ENCODE data around the gene GAS2L2.

DNA sequence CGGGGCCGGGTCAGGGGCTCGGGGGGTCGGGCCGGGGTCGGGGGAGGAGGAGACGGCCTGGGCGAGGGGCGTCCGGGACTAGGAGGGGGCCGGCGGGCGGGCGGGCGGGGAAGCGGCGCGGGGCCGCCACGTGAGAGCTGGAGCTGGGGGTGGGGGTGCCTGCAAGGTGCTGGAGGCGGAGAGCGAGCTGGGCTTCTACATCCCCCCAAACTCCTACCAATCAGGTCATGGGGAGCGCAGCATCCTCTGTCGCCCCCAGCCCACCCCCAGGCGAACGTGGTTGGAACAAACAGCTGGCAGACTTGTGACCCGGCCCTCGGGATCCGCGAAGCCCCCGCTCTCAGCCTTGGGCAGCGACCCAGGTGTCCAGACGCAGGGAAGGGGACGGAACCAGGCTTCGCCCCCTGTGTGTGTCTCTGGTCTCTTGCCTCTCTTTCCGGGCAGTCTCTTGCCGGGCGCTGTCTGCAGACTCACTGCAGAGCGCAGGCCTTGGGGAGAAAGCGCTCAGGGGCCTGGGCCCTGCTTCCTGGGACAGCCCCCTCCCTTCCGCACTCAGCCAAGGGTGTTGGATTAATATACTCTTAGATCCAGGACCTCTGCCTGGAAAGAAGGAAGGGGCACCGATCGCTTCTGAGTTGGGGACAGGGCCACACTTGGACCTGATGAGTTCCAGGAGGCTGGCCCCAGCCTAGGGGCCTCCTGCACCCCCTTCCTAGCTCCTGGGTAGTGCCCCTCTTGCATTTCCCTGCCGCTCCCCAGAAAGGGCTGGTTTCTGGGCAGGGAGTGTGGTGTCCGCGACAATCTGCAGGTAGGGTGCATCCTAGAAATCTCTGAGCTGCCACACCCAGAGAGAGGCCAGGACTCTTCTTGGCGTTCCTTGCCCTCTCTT is 20.9 kb downstream of the GAS2L2 start:
- TF ChIP-seq, protein P1, sequence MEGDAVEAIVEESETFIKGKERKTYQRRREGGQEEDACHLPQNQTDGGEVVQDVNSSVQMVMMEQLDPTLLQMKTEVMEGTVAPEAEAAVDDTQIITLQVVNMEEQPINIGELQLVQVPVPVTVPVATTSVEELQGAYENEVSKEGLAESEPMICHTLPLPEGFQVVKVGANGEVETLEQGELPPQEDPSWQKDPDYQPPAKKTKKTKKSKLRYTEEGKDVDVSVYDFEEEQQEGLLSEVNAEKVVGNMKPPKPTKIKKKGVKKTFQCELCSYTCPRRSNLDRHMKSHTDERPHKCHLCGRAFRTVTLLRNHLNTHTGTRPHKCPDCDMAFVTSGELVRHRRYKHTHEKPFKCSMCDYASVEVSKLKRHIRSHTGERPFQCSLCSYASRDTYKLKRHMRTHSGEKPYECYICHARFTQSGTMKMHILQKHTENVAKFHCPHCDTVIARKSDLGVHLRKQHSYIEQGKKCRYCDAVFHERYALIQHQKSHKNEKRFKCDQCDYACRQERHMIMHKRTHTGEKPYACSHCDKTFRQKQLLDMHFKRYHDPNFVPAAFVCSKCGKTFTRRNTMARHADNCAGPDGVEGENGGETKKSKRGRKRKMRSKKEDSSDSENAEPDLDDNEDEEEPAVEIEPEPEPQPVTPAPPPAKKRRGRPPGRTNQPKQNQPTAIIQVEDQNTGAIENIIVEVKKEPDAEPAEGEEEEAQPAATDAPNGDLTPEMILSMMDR (conservative IDR thresholded peaks at IDR 0.05; ENCODE audit: low read depth, low read length) = no peak
- no peak for TF ChIP-seq EZH2 (IDR thresholded peaks at IDR 0.05; ENCODE audit: low read length, unreplicated experiment)
